ENCODE data around the gene PCDHA13. TPM values are rescaled to one million over a fixed set of nuclear protein-coding genes. Genes with fewer than 3 reads are reported as not detected.

The PCDHA13 gene
- total RNA-seq, 1 donor from 2014 or later: 0.26 TPM

GRCh38 chr5:140857987-140858240 is 24.0 kb upstream of the PCDHA13 start:
- Histone ChIP-seq H3K4me3 (ENCODE audit: low read depth, low read length) (no peak overlapping the region), H3K27me3 (ENCODE audit: control insufficient read depth, insufficient read depth, low read length) (no peaks in the 10 kb centered on the region), H3K36me3 (ENCODE audit: control insufficient read depth, insufficient read depth, low read length) (no peaks in the 10 kb centered on the region)
- TF ChIP-seq, protein P1, sequence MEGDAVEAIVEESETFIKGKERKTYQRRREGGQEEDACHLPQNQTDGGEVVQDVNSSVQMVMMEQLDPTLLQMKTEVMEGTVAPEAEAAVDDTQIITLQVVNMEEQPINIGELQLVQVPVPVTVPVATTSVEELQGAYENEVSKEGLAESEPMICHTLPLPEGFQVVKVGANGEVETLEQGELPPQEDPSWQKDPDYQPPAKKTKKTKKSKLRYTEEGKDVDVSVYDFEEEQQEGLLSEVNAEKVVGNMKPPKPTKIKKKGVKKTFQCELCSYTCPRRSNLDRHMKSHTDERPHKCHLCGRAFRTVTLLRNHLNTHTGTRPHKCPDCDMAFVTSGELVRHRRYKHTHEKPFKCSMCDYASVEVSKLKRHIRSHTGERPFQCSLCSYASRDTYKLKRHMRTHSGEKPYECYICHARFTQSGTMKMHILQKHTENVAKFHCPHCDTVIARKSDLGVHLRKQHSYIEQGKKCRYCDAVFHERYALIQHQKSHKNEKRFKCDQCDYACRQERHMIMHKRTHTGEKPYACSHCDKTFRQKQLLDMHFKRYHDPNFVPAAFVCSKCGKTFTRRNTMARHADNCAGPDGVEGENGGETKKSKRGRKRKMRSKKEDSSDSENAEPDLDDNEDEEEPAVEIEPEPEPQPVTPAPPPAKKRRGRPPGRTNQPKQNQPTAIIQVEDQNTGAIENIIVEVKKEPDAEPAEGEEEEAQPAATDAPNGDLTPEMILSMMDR (IDR thresholded peaks at IDR 0.05; ENCODE audit: insufficient read depth, low read length, severe bottlenecking): no peak
- DNase-seq (ENCODE audit: low read depth) (no peak), FAIRE-seq (no peak)

DNA sequence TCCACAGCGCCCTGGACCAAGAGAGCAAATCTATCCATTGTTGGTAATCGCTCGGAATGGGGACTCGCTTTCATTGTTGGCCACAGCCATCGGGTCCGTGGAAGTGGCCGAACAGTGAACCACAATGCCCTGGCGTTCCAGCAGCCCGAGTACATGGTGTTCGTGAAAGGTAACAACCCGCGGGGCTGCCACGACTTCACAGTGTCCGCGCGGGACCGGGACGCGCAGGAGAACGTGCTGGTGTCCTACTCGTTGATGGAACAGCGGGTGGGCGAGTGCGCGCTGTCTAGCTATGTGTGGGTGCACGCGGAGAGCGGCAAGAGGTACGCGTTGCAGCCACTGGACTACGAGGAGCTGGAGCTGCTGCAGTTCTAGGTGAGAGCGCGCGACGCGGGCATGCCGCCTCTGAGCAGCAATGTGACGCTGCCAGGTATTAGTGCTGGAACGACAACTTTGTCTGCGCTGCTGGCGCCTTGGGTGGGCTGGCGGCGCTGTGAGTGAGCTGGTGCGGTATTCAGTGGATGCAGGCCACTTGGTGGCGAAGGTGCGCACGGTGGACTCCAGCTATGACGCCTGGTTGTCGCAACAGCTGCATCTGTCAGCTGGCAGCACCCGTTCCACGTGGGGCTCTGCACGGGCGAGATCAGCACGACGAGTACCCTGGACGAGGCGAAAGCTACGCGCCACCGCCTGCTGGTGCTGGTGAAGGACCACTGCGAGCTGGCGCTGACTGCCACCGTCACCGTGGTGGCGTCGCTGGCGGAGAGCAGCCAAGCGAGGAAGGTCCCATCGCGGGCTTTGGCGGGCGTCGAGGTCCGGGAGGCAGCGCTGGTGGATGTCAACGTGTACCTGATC is 19.3 kb upstream of the PCDHA13 start:
- TF ChIP-seq, protein P1 (IDR thresholded peaks at IDR 0.05; ENCODE audit: insufficient read depth, low read length, severe bottlenecking): no peak
- no peak for FAIRE-seq

GRCh38 chr5:140868721-140869554 is 13.0 kb upstream of the PCDHA13 start, which contains the start of gene PCDHA11:
Gene PCDHA11, plus strand, starts transcription at chr5:140868957. Its CDS starts 147 bp downstream, at chr5:140869104.
- DNase-seq (ENCODE audit: low read depth) (peak; percentile 29), FAIRE-seq (no peak)
- H3K36me3 ChIP-seq (ENCODE audit: control insufficient read depth, insufficient read depth, low read length): no peaks in the 10 kb centered on the region
- no peak within 1 kb of the TSS for H3K4me3 ChIP-seq (ENCODE audit: low read depth, low read length)
- no peaks in the 10 kb centered on the region for H3K27me3 ChIP-seq (ENCODE audit: control insufficient read depth, insufficient read depth, low read length)
- TF ChIP-seq, protein P1 (IDR thresholded peaks at IDR 0.05; ENCODE audit: insufficient read depth, low read length, severe bottlenecking): peak; percentile 36

More for the DNA sequence above, 19.3 kb upstream of the PCDHA13 start:
- no peaks in the 10 kb centered on the region for H3K36me3 ChIP-seq (ENCODE audit: control insufficient read depth, insufficient read depth, low read length)
- no peaks in the 10 kb centered on the region for H3K27me3 ChIP-seq (ENCODE audit: control insufficient read depth, insufficient read depth, low read length)
- no peak for DNase-seq (ENCODE audit: low read depth)
- H3K4me3 ChIP-seq (ENCODE audit: low read depth, low read length): no peak overlapping the region

GRCh38 chr5:140869555-140869886 is 12.4 kb upstream of the PCDHA13 start:
- TF ChIP-seq, protein P1 (IDR thresholded peaks at IDR 0.05; ENCODE audit: insufficient read depth, low read length, severe bottlenecking): no peak
- DNase-seq (ENCODE audit: low read depth) (peak; percentile 18), FAIRE-seq (no peak)
- no peaks in the 10 kb centered on the region for H3K36me3 ChIP-seq (ENCODE audit: control insufficient read depth, insufficient read depth, low read length)
- H3K4me3 ChIP-seq (ENCODE audit: low read depth, low read length): no peak overlapping the region
- H3K27me3 ChIP-seq (ENCODE audit: control insufficient read depth, insufficient read depth, low read length): no peaks in the 10 kb centered on the region

GRCh38 chr5:140870221-140871201 is 11.4 kb upstream of the PCDHA13 start:
- DNase-seq (ENCODE audit: low read depth) (no peak), FAIRE-seq (no peak)
- no peaks in the 10 kb centered on the region for H3K27me3 ChIP-seq (ENCODE audit: control insufficient read depth, insufficient read depth, low read length)
- TF ChIP-seq, protein P1 (IDR thresholded peaks at IDR 0.05; ENCODE audit: insufficient read depth, low read length, severe bottlenecking): no peak
- no peak overlapping the region for H3K4me3 ChIP-seq (ENCODE audit: low read depth, low read length)
- no peaks in the 10 kb centered on the region for H3K36me3 ChIP-seq (ENCODE audit: control insufficient read depth, insufficient read depth, low read length)
